Psoas muscle (tissue), 8 donors: ENCODE data around the gene PRPS1. TPM values are rescaled to one million over a fixed set of nuclear protein-coding genes. Genes with fewer than 3 reads are reported as not detected.
"Not testable (repeated sequence)": the region's sequence is repeated elsewhere in the genome, so short reads cannot be mapped to it uniquely, and the experiment has no call there.

Experiments
- ATAC-seq, 4 donors: fragments of 200-7000 bp; cut with Tn5 transposase; one replicate each; pipeline ENCODE4 v1.9.1; 2020; ENCODE audit warnings: moderate library complexity in 3 of 4, mild to moderate bottlenecking in 2 of 4
- DNase-seq, 2 donors: peaks; one replicate each; pipeline ENCODE4 v3.0.0-alpha.2; 2020
- H3K27ac ChIP-seq: fragments of 200-600 bp; one replicate; pipeline ENCODE4 v1.8.0; 2022
- H3K27me3 ChIP-seq, 3 donors: fragments of 200-600 bp in 1 of 3; one replicate each; pipeline versions ENCODE4 v1.6.1 to v1.8.0; 2013 to 2022; ENCODE audit warnings: low read length in 2 of 3, mild to moderate bottlenecking in 2 of 3, moderate library complexity in 1 of 3; ENCODE audit not compliant: insufficient read depth in 3 of 3
- H3K36me3 ChIP-seq, 2 donors: fragments of 200-600 bp in 1 of 2; one replicate each; pipeline versions ENCODE4 v1.6.1 to v1.8.0; 2013 to 2022; ENCODE audit warnings: low read depth in 1 of 2, mild to moderate bottlenecking in 1 of 2, moderate library complexity in 1 of 2; ENCODE audit not compliant: insufficient read depth in 1 of 2
- H3K4me1 ChIP-seq: fragments of 200-600 bp; one replicate; pipeline ENCODE4 v1.8.0; 2022
- H3K4me3 ChIP-seq: fragments of 200-600 bp; one replicate; pipeline ENCODE4 v1.8.0; 2022; ENCODE audit warnings: mild to moderate bottlenecking
- H3K9me3 ChIP-seq: fragments of 200-600 bp; one replicate; pipeline ENCODE4 v1.8.0; 2022
- CTCF ChIP-seq: fragments of 200-600 bp; IDR thresholded peaks from one replicate; pipeline ENCODE4 v1.8.0; 2022; ENCODE audit warnings: antibody characterized with exemption
- WGBS, 3 donors: extraction: QIAGEN DNeasy Blood & Tissue Kit; methylation state at CpG; one replicate each; pipeline versions ENCODE4 v1.1.6 to v1.1.7; 2013; 5-methylcytosine and 5-hydroxymethylcytosine counted together
- intact Hi-C, 2 donors: fragments of 100-400 bp; cut with DNase I; formaldehyde crosslinking; loops; one replicate each; pipeline versions ENCODE4 v1.11.0 to v1.14.2; 2022
- polyA plus RNA-seq, 3 donors: library from polyadenylated mRNA; stranded (reverse); fragments of 200-250 nt; gene quantifications; one replicate each; pipeline ENCODE4 v1.2.3, GENCODE V29; 2013
- total RNA-seq, 4 donors: library from RNA; stranded (reverse); fragmentation: NEBNext Ultra II Directional in 2 of 4; extraction: Animal tissue kit (Norgen Biotek cat#: 25700) in 2 of 4; gene quantifications; one replicate each; pipeline versions ENCODE4 v1.2.1 to v1.2.4, GENCODE V29; 2021 to 2023
- donor health status: healthy with polysubstance abuse.
- donor health status: DM: no; HTN: no; CAD: no; lungs with moderate emphysema.
- donor health status: Bipolar disorder and iron deficiency.
- donor health status: healthy.
- donor health status: DM: yes; HTN: yes; CAD: no.
- donor health status: DM: no; HTN: no; CAD: no.
- donor health status: DM: no; HTN: no; CAD: no.
- donor health status: DM: yes; HTN: yes; CAD: no.

Gene PRPS1
- total and polyA plus RNA-seq, 7 donors: 20.7 to 63.2 (median 43.1) TPM

- no peak overlapping the region for H3K27ac ChIP-seq
- intact Hi-C loops: no loop called here
- no peak for ATAC-seq
- H3K9me3 ChIP-seq: no peaks in the 10 kb centered on the region
- H3K4me3 ChIP-seq: no peak overlapping the region
- DNase-seq: no peak
- peaks cover 16% of the 10 kb centered on the region for H3K4me1 ChIP-seq
- TF ChIP-seq CTCF: no peak
- WGBS, 3 donors: 80 to 99% (median 96%) methylated on average over 3 of the region's 3 CpGs
- H3K27me3 ChIP-seq: peaks cover 0 to 19% (median 0%) of the 10 kb centered on the region in 3 donors
- H3K36me3 ChIP-seq: no peaks in the 10 kb centered on the region
These were observed 53.9 kb downstream of the PRPS1 start for GRCh38 chrX:107682256-107682655.

GRCh38 chrX:107683124-107683895 lies 55.0 kb downstream of the PRPS1 start:
- Histone ChIP-seq H3K36me3 (no peaks in the 10 kb centered on the region), H3K27ac (no peak overlapping the region), H3K4me1 (peaks cover 16% of the 10 kb centered on the region), H3K27me3 (peaks cover 0 to 17% (median 0%) of the 10 kb centered on the region in 3 donors), H3K9me3 (no peaks in the 10 kb centered on the region), H3K4me3 (no peak overlapping the region)
- WGBS, 3 donors: 14 to 32% (median 18%) methylated on average over 4 of the region's 4 CpGs
- TF ChIP-seq CTCF: no peak
- DNase-seq: peak; percentile 27 to 63
- ATAC-seq: peak in 3 of 4 donors; percentile 55 to 64 (median 58)
- intact Hi-C loops: no loop called here

- Histone ChIP-seq H3K9me3 (no peaks in the 10 kb centered on the region), H3K36me3 (no peaks in the 10 kb centered on the region), H3K4me3 (no peak overlapping the region), H3K27me3 (peaks cover 0 to 19% (median 0%) of the 10 kb centered on the region in 3 donors), H3K27ac (no peak overlapping the region), H3K4me1 (peaks cover 16% of the 10 kb centered on the region)
- 32 to 70% (median 58%) methylated on average over 3 of the region's 3 CpGs for WGBS, 3 donors
- DNase-seq (no peak), ATAC-seq (no peak)
- intact Hi-C loops: no loop called here
- no peak for TF ChIP-seq CTCF
These were observed 55.6 kb downstream of the PRPS1 start for GRCh38 chrX:107683931-107684330.

GRCh38 chrX:107684956-107685385 lies 56.7 kb downstream of the PRPS1 start:
- TF ChIP-seq CTCF: no peak
- H3K4me3 ChIP-seq: no peak overlapping the region
- ATAC-seq: peak in 3 of 4 donors; percentile 48 to 66 (median 63)
- peaks cover 16% of the 10 kb centered on the region for H3K4me1 ChIP-seq
- peak; percentile 64 to 85 for DNase-seq
- H3K27me3 ChIP-seq: peaks cover 0 to 15% (median 0%) of the 10 kb centered on the region in 3 donors
- H3K36me3 ChIP-seq: no peaks in the 10 kb centered on the region
- H3K27ac ChIP-seq: no peak overlapping the region
- intact Hi-C loops: no loop called here
- H3K9me3 ChIP-seq: no peaks in the 10 kb centered on the region
- 51 to 70% (median 59%) methylated on average over 4 to 5 of the region's 5 CpGs for WGBS, 3 donors

- H3K27ac ChIP-seq, H3K27me3 ChIP-seq, ATAC-seq, intact Hi-C loops, H3K9me3 ChIP-seq, H3K36me3 ChIP-seq, DNase-seq, H3K4me3 ChIP-seq: not testable (repeated sequence)
- H3K4me1 ChIP-seq: peaks cover 16% of the 10 kb centered on the region
- WGBS, 3 donors: 88 to 99% (median 95%) methylated on average over 9 of the region's 9 CpGs
These were observed 57.3 kb downstream of the PRPS1 start for GRCh38 chrX:107685586-107685985.
